AG04450 (cell line): ENCODE data around the gene CDC42BPB. TPM values are rescaled to one million over a fixed set of nuclear protein-coding genes. Genes with fewer than 3 reads are reported as not detected.

Experiments
- CTCF ChIA-PET: fragments of 300-600, 350-600 bp; formaldehyde crosslinking; extraction: SDS; loops from one replicate; lab custom pipeline; 2022; ENCODE audit warnings: antibody characterized with exemption, inconsistent platforms; lab: Charles Lee
- POLR2A ChIA-PET: fragments of 350-600 bp; formaldehyde crosslinking; extraction: SDS; loops from one replicate; lab custom pipeline; 2021; ENCODE audit warnings: antibody characterized with exemption, inconsistent platforms; lab: Yijun Ruan, JAX
- DNase-seq: peaks from one replicate; pipeline ENCODE4 v3.0.0-alpha.2; 2011; ENCODE audit warnings: low read depth, low spot score
- H3K27ac ChIP-seq: one replicate; pipeline ENCODE4 v1.5.1; 2012; ENCODE audit warnings: low read depth, low read length, control low read depth
- H3K27me3 ChIP-seq: one replicate; pipeline ENCODE4 v1.6.0; 2012; ENCODE audit warnings: low read length; ENCODE audit not compliant: control insufficient read depth, insufficient read depth
- H3K4me3 ChIP-seq: 2 replicates; pipeline ENCODE4 v1.5.1; 2011; ENCODE audit warnings: mild to moderate bottlenecking, low read depth, low read length, control low read depth
- H3K9me3 ChIP-seq: 2 replicates; pipeline ENCODE4 v1.5.1; 2012; ENCODE audit warnings: low read length; ENCODE audit not compliant: control insufficient read depth, insufficient read depth
- CTCF ChIP-seq: IDR thresholded peaks from 2 replicates; pipeline ENCODE4 v1.5.1; 2011; ENCODE audit warnings: low read depth, low read length, control low read depth, inconsistent platforms
- polyA plus RNA-seq: library from polyadenylated mRNA; depleted of rRNA; stranded (reverse); fragments of >200 nt; gene quantifications from 2 replicates; pipeline ENCODE4 v1.2.3, GENCODE V29; 2011

Gene CDC42BPB
- polyA plus RNA-seq, 1 experiment, result 57.0 TPM

GRCh38 chr14:102942069-102942468, 115.3 kb downstream of the CDC42BPB start:
- ChIA-PET POLR2A (no interaction called here), CTCF (no interaction called here)
- H3K9me3 ChIP-seq, result no peaks in the 10 kb centered on the region; the same call in 1 of the 2 replicates

GRCh38 chr14:102941419-102942011, 115.8 kb downstream of the CDC42BPB start:
- no peaks in the 10 kb centered on the region for H3K27me3 ChIP-seq
- ChIA-PET POLR2A (no interaction called here), CTCF (no interaction called here)
- no peak for DNase-seq
- no peaks in the 10 kb centered on the region; the same call in 1 of the 2 replicates for H3K9me3 ChIP-seq
- TF ChIP-seq CTCF, result no peak
- no peak overlapping the region for H3K27ac ChIP-seq
- H3K4me3 ChIP-seq, result no peak overlapping the region

More at GRCh38 chr14:102942069-102942468, 115.3 kb downstream of the CDC42BPB start:
- Histone ChIP-seq H3K27me3 (no peaks in the 10 kb centered on the region), H3K4me3 (no peak overlapping the region), H3K27ac (no peak overlapping the region)
- TF ChIP-seq CTCF, result no peak
- DNase-seq, result no peak

GRCh38 chr14:102940729-102941362, 116.5 kb downstream of the CDC42BPB start:
- CTCF ChIA-PET, result no interaction called here
- no peak for TF ChIP-seq CTCF

GRCh38 chr14:102939820-102940561, 117.4 kb downstream of the CDC42BPB start:
- Histone ChIP-seq H3K27me3 (no peaks in the 10 kb centered on the region), H3K9me3 (no peaks in the 10 kb centered on the region; the same call in 1 of the 2 replicates), H3K27ac (no peak overlapping the region), H3K4me3 (no peak overlapping the region)
- POLR2A ChIA-PET, result no interaction called here
- CTCF ChIA-PET, result no interaction called here
- no peak for TF ChIP-seq CTCF
- DNase-seq, result no peak

More at GRCh38 chr14:102940729-102941362, 116.5 kb downstream of the CDC42BPB start:
- H3K9me3 ChIP-seq, result no peaks in the 10 kb centered on the region; the same call in 1 of the 2 replicates
- no peak overlapping the region for H3K27ac ChIP-seq
- no peak overlapping the region for H3K4me3 ChIP-seq
- no peak for DNase-seq
- no peaks in the 10 kb centered on the region for H3K27me3 ChIP-seq
- POLR2A ChIA-PET, result no interaction called here

- Histone ChIP-seq H3K27ac (no peak overlapping the region), H3K4me3 (no peak overlapping the region), H3K27me3 (no peaks in the 10 kb centered on the region), H3K9me3 (no peaks in the 10 kb centered on the region; the same call in 1 of the 2 replicates)
- CTCF ChIA-PET, result no interaction called here
- DNase-seq, result no peak
- POLR2A ChIA-PET, result no interaction called here
- TF ChIP-seq CTCF, result no peak
These were observed 118.0 kb downstream of the CDC42BPB start for GRCh38 chr14:102939329-102939728.
